Measurements from ENCODE around the gene KLC1. TPM values are rescaled to one million over a fixed set of nuclear protein-coding genes. Genes with fewer than 3 reads are reported as not detected.

The KLC1 gene
- total RNA-seq, 1 donor from 2014 or later, result 211 TPM

- TF ChIP-seq CTCF (IDR thresholded peaks at IDR 0.05), result no peak
- peaks cover 40% of the 10 kb centered on the region for H3K4me1 Mint-ChIP-seq (ENCODE audit: unreplicated experiment)
- no peaks in the 10 kb centered on the region for H3K27me3 Mint-ChIP-seq (ENCODE audit: unreplicated experiment)
- H3K27ac Mint-ChIP-seq (ENCODE audit: unreplicated experiment), result peak overlapping the region; percentile 68
- no peaks in the 10 kb centered on the region for H3K9me3 Mint-ChIP-seq (ENCODE audit: unreplicated experiment)
- H3K36me3 Mint-ChIP-seq (ENCODE audit: unreplicated experiment), result no peaks in the 10 kb centered on the region
- no peak for DNase-seq (ENCODE audit: extremely low spot score, unreplicated experiment)
- peak overlapping the region; percentile 76 for H3K4me3 Mint-ChIP-seq (ENCODE audit: unreplicated experiment)
Observed at GRCh38 chr14:103713304-103714062, 84.5 kb downstream of the KLC1 start.

GRCh38 chr14:103714063-103714724, 85.2 kb downstream of the KLC1 start:
- DNase-seq (ENCODE audit: extremely low spot score, unreplicated experiment), result no peak
- H3K4me1 Mint-ChIP-seq (ENCODE audit: unreplicated experiment), result peaks cover 44% of the 10 kb centered on the region
- H3K4me3 Mint-ChIP-seq (ENCODE audit: unreplicated experiment), result peak overlapping the region; percentile 76
- H3K9me3 Mint-ChIP-seq (ENCODE audit: unreplicated experiment), result no peaks in the 10 kb centered on the region
- peak overlapping the region; percentile 68 for H3K27ac Mint-ChIP-seq (ENCODE audit: unreplicated experiment)
- no peaks in the 10 kb centered on the region for H3K27me3 Mint-ChIP-seq (ENCODE audit: unreplicated experiment)
- TF ChIP-seq CTCF (IDR thresholded peaks at IDR 0.05), result no peak
- no peaks in the 10 kb centered on the region for H3K36me3 Mint-ChIP-seq (ENCODE audit: unreplicated experiment)

GRCh38 chr14:103715052-103716000, 86.3 kb downstream of the KLC1 start, which contains the start of the genes XRCC3 and ZFYVE21:
XRCC3 (minus strand) TSS chr14:103715451; CDS start chr14:103711087, 4,364 bp downstream.
ZFYVE21 (plus strand) TSS chr14:103715810; CDS start chr14:103715842, 32 bp downstream.
- Mint-ChIP-seq H3K4me3 (ENCODE audit: unreplicated experiment) (peak within 1 kb of the TSS; percentile 79), H3K27me3 (ENCODE audit: unreplicated experiment) (no peaks in the 10 kb centered on the region), H3K9me3 (ENCODE audit: unreplicated experiment) (no peaks in the 10 kb centered on the region), H3K36me3 (ENCODE audit: unreplicated experiment) (no peaks in the 10 kb centered on the region), H3K4me1 (ENCODE audit: unreplicated experiment) (peaks cover 44% of the 10 kb centered on the region), H3K27ac (ENCODE audit: unreplicated experiment) (peak within 1 kb of the TSS; percentile 68)
- peak; percentile 100 for DNase-seq (ENCODE audit: extremely low spot score, unreplicated experiment)
- TF ChIP-seq CTCF (IDR thresholded peaks at IDR 0.05), result no peak

- DNase-seq (ENCODE audit: extremely low spot score, unreplicated experiment), result no peak
- Mint-ChIP-seq H3K27ac (ENCODE audit: unreplicated experiment) (peak overlapping the region; percentile 35), H3K4me1 (ENCODE audit: unreplicated experiment) (peaks cover 42% of the 10 kb centered on the region)
Observed at GRCh38 chr14:103716091-103716801, 87.2 kb downstream of the KLC1 start.

More at GRCh38 chr14:103716091-103716801, 87.2 kb downstream of the KLC1 start:
- H3K36me3 Mint-ChIP-seq (ENCODE audit: unreplicated experiment), result no peaks in the 10 kb centered on the region
- TF ChIP-seq CTCF (IDR thresholded peaks at IDR 0.05), result no peak
- no peaks in the 10 kb centered on the region for H3K9me3 Mint-ChIP-seq (ENCODE audit: unreplicated experiment)
- peak overlapping the region; percentile 79 for H3K4me3 Mint-ChIP-seq (ENCODE audit: unreplicated experiment)
- H3K27me3 Mint-ChIP-seq (ENCODE audit: unreplicated experiment), result no peaks in the 10 kb centered on the region
